Activated T-helper 1 cell treated with Interleukin-2 at 50 U/mL for 16 hours (primary cell): Measurements from ENCODE around the gene BBOF1.

Experiments used
- DNase-seq: peaks from one replicate; pipeline ENCODE4 v3.0.0-alpha.2; 2020; ENCODE audit warnings: low read depth

Gene BBOF1

GRCh38 chr14:74034572-74034971 lies 15.4 kb downstream of the BBOF1 start:
- DNase-seq = no peak

DNA sequence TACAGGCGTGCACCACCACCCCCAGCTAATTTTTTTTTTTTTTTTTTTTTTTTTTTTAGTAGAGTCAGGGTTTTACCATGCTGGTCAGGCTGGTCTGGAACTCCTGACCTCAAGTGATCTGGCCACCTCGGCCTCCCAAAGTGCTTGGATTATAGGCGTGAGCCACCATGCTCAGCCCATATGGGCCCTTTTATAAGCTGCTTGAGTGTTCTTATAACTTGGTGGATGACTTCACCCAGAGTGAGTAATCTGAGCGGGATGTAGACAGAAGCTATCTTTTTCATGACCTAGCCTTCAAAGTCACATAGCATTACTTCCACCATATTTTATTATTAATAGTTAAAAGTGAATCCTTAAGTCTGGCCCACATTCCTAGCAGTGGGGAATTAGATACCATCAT lies 16.4 kb downstream of the BBOF1 start:
- no peak for DNase-seq

DNA sequence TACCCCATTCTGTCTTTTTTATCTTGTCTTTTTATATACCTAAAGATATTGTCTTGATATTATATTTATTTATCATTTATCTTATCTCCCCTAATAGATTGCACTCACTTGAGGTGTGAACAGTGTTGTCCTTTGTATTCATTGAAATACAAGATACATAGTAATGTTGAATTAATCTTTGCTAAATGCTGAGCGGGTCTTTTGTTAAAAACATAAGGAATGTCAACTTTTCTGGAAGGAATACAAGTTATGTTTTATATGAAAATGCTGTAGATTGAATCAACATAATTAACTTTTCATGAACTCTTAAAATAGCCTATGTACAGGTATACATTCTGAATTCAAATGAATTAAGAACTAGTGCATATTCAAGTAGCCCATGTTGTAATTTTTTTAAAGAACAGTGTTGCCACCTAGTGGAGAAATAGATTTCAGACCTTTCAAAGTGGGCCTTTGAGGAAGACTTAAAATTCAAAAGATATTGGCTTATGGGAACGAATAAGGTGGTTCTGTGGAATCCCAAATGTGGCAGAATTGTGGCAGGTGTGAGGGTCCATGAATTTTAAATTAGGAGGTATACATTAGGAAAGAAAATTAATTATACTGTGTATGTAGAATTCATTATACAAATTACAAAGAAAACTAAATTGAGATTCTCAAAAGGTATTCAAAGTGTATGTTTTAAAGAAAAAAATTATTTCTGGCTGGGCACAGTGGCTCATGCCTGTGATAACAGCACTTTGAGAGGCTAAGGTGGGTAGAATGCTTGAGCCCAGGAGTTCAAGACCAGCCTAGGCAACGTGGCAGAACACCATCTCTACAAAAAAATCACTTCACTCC lies 19.1 kb downstream of the BBOF1 start:
- no peak for DNase-seq

- no peak for DNase-seq
Observed at GRCh38 chr14:74042296-74042695, 23.1 kb downstream of the BBOF1 start.

GRCh38 chr14:74045522-74045921 lies 26.4 kb downstream of the BBOF1 start:
- no peak for DNase-seq

- no peak for DNase-seq
Observed at GRCh38 chr14:74048281-74048680, 29.1 kb downstream of the BBOF1 start.

DNA sequence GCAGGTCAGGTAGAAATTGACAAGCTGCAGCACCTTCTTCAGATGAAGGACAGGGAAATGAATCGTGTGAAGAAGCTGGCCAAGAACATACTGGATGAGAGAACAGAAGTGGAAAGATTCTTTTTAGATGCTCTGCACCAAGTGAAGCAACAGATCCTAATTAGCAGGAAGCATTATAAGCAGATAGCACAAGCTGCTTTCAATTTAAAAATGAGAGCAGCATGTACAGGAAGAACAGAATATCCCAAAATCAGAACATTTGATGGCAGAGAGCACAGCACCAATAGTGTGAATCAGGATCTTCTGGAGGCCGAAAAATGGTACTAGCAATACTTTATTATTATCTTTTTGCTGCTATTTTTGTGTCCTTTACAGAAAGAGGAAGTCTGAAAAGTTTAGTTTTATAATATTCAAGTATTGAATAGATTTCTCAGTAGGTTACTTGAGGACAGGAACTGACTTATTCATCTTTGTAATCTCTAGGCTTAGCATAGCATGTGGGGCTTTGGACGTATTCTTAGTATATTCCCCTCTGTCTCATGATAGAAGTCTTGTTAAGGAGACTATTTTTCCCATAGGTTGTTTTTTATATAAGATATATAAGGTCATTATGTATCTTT lies 30.8 kb downstream of the BBOF1 start:
- DNase-seq = no peak

DNA sequence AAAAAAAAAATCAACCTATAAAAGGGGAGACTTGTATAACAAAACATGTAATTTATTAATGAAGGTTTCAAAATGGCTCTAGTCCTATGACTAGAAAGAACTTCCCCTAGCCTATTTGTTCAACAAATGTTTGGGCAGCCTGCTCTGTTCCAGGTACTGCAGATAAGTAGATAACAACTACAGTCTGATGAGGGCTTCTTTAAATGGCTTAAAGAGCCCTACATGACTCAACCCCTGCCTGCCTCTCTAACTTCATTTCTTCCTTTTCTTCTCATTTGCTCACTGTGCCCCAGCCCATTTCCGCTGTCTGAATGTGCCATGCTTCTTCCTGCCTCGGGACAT lies 43.6 kb downstream of the BBOF1 start:
- no peak for DNase-seq

- DNase-seq = no peak
Observed at GRCh38 chr14:74064426-74064825, 45.3 kb downstream of the BBOF1 start.

DNA sequence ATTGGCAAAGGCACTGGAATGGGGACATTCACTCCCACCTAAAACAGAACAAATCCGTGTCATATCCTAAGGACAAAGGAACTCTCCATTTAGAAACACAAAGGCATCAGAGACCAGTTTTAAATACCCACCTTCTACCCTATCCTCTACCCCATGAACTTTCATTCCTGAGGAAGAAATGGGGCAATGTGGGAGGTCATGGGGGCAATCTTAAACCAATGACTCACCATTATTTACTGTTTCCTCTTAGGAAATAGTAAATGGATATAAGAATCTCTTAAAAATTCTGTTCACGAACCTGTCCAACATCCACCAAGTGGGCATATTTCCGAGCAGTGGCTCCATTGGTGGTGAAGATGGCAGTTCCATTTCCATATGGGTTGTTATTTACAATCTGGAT lies 45.7 kb downstream of the BBOF1 start:
- no peak for DNase-seq

DNA sequence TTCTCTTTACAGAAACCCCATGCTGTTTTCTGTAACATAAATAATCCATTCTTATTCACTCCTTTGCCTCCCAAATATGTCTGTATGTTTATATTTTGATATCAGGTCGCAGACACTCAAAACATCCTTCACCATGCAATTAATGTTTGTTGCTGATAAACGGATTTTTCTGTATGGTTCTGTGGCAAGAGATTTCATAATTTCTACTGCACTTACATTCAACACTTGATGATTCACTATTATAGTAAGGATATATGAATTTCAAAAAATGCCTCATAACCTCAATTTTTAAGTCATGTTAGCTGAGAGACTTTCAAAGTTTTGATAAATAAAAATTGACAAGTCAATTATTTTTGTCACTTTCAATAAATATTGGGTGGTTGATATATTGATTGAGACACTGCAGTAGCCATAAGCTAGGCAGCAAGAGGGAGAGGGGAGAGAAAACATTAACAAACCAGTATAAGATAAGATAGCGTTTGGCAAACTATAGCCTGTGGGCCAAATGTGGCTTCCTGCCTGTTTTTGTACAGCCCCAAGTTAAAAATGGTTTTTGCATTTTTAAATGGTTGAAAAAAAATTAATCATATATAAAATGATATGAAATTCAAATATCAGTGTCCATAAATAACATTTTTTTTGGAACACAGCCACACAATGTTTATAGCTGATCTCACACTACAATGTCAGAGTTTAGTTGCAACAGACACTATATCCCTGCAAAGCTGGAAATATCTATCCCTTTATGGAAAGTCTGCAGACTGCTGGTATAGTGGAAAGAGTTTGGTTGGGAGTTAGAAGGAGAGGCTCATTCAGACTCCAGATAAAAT lies 46.8 kb downstream of the BBOF1 start:
- no peak for DNase-seq

- DNase-seq = no peak
Observed at GRCh38 chr14:74077401-74077800, 58.3 kb downstream of the BBOF1 start.

- no peak for DNase-seq
Observed at GRCh38 chr14:74080820-74081460, 61.8 kb downstream of the BBOF1 start.

DNA sequence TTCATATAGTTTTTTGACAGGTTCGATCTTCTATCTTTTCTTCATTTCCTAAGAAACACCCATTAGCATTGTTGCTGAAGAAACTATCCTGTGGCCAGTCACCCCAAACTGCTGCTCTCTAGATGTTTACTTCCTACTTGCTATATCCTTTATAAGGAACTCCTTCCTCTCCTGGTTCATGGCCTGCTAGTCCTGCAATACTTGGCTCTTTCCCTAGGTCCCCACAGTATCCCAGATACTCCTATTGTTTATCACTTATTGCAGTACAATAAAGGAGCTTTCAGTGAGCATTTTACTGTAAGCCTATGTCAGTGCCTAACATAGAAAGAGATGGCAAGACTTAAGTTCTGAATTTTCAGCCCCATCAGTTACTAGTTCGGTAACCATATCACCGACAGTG lies 62.3 kb downstream of the BBOF1 start:
- no peak for DNase-seq

- no peak for DNase-seq
Observed at GRCh38 chr14:74083161-74083560, 64.0 kb downstream of the BBOF1 start.

- DNase-seq = no peak
Observed at GRCh38 chr14:74083784-74084276, 64.7 kb downstream of the BBOF1 start.

DNA sequence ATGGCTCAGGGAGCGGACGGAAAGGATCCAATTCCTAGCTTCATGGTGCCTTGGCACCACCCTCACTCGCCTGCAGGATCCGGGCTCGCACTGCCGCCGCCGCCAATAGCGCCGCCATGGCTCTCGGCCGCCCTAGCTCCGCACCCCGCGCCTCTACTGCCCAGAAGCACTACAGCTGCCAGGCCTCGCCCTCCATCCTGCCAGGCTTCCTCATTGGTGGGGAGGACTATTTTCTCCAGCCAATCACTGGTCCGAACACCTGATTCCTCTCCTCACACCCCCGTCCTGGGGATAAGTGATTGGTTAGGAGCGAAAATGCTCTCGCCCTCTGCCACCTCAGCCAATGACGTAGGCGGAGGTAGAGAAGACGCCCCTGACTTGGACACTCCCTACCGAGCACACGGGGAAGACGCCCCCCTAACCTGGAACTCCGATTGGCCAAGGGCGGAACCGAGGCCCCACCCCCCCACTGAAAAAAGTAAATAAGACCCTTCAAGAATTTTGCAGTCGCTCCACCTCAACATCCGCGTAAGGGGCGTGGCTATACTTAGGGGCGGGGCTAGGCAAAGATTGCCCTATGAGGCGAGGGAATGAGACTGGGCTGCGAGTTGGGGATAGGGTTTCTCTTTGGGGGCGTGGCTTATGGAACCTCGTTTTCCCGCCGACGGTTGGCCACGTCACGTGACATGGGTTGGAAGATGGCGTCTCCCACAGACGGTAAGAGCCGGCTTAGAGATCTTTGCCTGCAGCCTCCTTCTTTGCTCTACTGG lies 65.3 kb downstream of the BBOF1 start, which contains the start of the genes ALDH6A1 and LIN52:
TSS of gene ALDH6A1 (minus strand) at position 177 of the 770 bp plus-strand sequence. CDS start at position 118, 59 bp downstream.
TSS of gene LIN52 (plus strand) at position 680 of the 770 bp plus-strand sequence. CDS start at position 699, 19 bp downstream.
- peak; percentile 99 for DNase-seq

DNA sequence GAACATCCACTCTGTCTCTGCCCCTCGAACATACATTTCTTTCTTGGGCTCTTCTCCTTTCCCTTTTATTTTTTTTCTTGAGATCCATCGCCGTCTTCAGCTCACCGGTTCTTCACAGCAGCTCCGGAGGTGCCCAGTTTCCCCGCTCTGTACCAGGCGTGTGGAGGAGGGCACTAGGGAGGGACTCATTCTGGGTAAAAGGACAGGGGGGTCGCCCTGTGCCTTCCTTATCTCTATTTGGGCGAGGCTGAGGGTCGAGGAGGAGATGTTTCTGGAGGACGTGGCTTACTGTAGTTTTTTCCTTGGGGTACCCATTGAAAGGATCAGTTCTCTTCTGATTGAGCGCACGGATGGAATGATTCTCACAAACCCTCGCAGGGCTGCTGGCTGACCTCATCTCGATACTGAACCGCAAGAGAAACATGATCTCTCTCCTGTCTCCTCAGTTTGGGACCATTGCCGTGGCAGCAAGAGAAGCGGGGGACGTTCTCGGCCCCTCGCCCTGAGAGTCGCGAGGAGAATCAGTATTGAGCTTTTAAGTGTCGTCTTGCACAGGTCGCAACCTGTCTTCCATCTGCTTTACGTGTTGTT lies 66.0 kb downstream of the BBOF1 start:
- DNase-seq = no peak

DNA sequence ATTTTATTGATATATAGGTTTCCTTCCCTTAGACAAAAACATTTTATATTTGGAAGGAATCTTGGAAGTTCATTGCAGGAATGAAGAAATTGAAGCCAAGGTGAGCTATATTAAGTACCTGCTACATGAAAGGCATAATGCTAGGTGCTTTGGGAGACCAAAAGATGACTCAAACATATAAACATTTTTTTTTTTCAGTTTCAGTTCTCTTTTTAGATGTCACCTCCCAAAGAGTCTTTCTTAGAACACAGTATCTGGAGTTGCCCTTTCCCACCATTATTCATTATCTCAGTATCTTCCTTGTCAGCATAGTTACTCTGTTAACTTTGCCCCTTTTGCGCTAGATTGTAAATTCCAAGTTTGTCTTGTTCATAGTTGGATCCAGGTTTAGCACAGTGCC lies 66.7 kb downstream of the BBOF1 start:
- no peak for DNase-seq

DNA sequence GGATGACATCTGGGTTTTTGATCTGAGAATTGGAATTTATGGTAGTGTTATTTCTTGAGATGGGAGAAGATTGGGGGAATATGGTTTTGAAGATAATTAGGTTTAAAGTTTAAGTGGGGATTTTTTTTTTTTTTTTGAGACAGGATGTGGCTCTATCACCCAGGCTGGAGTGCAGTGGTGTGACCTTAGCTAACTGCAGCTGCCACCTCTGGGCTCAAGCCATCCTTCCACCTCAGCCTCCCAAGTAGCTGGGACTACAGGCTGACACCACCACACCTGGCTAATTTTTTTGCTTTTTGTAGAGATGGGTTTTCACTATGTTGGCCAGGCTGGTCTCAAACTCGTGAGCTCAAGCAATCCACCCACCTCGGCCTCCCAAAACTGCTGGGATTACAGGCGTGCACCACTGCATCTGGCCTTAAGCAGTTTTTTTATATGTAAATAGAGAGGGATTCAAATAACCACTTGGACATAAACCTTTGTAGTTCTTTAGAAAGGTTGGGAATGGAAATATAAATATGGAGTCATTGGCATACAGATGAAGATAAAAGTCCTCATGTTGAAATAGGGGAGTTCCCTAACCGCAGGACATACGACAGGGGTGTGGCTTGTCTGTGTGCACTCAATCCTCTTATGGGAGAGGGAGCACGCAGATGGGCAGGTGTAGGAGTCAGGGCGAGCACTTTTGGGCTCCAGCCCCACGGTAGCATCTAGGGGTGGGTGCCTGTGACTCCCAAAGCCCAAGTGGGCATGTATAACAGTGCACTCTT lies 70.3 kb downstream of the BBOF1 start:
- DNase-seq = no peak
